Activated CD4-positive, alpha-beta T cell treated with anti-CD3 and anti-CD28 coated beads, Interleukin-2, amount 10 ng/mL, durations not matched to agents 24 days and 14 days (primary cell): ENCODE results near the gene SAMSN1. TPM values are rescaled to one million over a fixed set of nuclear protein-coding genes. Genes with fewer than 3 reads are reported as not detected.
"Not testable (repeated sequence)": the region's sequence is repeated elsewhere in the genome, so short reads cannot be mapped to it uniquely, and the experiment has no call there.

Experiments used
- DNase-seq: peaks from one replicate; pipeline ENCODE4 v3.0.0; 2022
- H3K27ac Mint-ChIP-seq: one replicate; pipeline ENCODE4 v1.8.0; 2022; ENCODE audit warnings: mild to moderate bottlenecking, mixed read lengths
- H3K27me3 Mint-ChIP-seq: one replicate; pipeline ENCODE4 v1.8.0; 2022; ENCODE audit warnings: mixed read lengths
- H3K36me3 Mint-ChIP-seq: one replicate; pipeline ENCODE4 v1.8.0; 2022; ENCODE audit warnings: low read depth, mild to moderate bottlenecking, mixed read lengths
- H3K4me1 Mint-ChIP-seq: one replicate; pipeline ENCODE4 v1.8.0; 2021; ENCODE audit warnings: mixed read lengths
- H3K4me3 Mint-ChIP-seq: one replicate; pipeline ENCODE4 v1.8.0; 2022; ENCODE audit warnings: mild to moderate bottlenecking, moderate library complexity, mixed read lengths
- H3K9me3 Mint-ChIP-seq: one replicate; pipeline ENCODE4 v1.8.0; 2021; ENCODE audit warnings: mixed read lengths
- intact Hi-C: fragments of 100-400 bp; cut with micrococcal nuclease; formaldehyde crosslinking; loops from one replicate; pipeline ENCODE4 v1.15.1; 2023
- total RNA-seq: library from RNA; stranded (reverse); gene quantifications from 2 replicates; pipeline ENCODE4 v1.2.3, GENCODE V29; 2022

The SAMSN1 gene
- total RNA-seq, 1 donor from 2014 or later: 92.7 TPM

DNA sequence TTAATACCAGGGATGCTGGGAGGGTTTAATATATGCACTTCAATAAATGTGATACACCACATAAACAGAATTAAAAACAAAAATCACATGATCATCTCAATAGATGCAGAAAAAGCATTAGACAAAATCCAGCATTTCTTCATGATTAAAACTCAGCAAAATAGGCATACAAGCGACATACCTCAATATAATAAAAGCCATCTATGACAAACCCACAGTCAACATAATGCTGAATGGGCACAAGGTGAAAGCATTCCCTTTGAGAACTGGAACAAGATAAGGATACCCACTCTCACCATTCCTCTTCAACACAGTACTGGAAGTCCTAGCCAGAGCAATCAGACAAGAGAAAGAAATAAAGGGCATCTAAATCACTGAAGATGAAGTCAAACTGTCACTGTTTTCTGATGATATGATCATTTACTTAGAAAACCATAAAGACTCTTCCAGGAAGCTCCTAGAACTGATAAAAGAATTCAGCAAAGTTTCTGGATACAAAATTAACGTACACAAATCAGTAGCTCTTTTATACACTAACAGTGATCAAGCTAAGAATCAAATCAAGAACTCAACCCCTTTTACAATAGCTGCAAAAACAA lies 39.2 kb downstream of the SAMSN1 start:
- DNase-seq, intact Hi-C loops, H3K27me3 Mint-ChIP-seq: not testable (repeated sequence)
- H3K27ac Mint-ChIP-seq: peak overlapping the region; percentile 67
- H3K36me3 Mint-ChIP-seq: peaks cover 96% of the 10 kb centered on the region
- H3K4me1 Mint-ChIP-seq: peaks cover 55% of the 10 kb centered on the region
- H3K9me3 Mint-ChIP-seq: peaks cover 33% of the 10 kb centered on the region
- H3K4me3 Mint-ChIP-seq: peak overlapping the region; percentile 20

DNA sequence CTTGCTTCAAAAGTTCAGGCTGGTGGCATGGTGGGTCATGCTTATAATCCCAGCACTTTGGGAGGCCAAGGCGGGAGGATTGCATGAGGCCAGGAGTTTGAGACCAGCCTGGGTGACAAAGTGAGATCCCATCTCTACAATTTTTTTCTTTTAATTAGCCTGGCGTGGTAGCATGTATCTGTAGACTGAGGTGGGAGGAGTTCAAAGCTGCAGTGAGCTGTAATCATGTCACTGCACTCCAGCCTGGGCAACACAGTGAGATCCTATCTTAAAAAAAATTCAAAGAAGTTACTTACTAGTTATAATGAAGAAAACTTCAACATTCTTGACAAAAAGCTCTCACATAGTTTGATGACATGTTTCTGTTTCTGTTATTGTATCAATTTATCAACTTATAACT lies 45.2 kb downstream of the SAMSN1 start:
- Mint-ChIP-seq H3K4me3 (no peak overlapping the region), H3K4me1 (peaks cover 42% of the 10 kb centered on the region), H3K27ac (no peak overlapping the region), H3K36me3 (peaks cover 88% of the 10 kb centered on the region), H3K27me3 (no peaks in the 10 kb centered on the region), H3K9me3 (peaks cover 5% of the 10 kb centered on the region)
- DNase-seq: no peak
- intact Hi-C loops: no loop called here

- no peak for DNase-seq
- Mint-ChIP-seq H3K27ac (no peak overlapping the region), H3K9me3 (peaks cover 10% of the 10 kb centered on the region), H3K27me3 (no peaks in the 10 kb centered on the region), H3K4me3 (no peak overlapping the region), H3K4me1 (peaks cover 34% of the 10 kb centered on the region), H3K36me3 (peaks cover 87% of the 10 kb centered on the region)
- intact Hi-C loops: no loop called here
Measured at GRCh38 chr21:14499316-14499715, 46.8 kb downstream of the SAMSN1 start.

DNA sequence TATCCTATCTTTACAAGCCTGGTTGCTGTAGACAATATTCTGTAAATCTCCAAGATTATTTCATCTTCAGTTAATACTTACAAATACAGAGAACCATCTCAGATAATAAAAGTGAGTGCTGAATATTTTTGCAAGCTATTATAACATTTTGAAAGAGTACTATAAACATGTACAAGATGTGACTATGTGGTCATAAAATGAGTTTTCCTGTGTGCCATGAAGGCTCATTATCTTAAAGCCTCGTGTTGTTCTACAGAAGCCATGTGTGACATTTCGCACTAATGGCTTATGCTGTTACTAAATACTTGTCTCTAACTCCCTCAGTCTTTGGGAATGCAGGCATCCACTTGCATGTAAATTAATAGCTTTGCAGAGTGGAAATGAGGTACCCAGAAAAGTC lies 48.3 kb downstream of the SAMSN1 start:
- peaks cover 37% of the 10 kb centered on the region for H3K4me1 Mint-ChIP-seq
- no peaks in the 10 kb centered on the region for H3K27me3 Mint-ChIP-seq
- intact Hi-C loops: no loop called here
- no peak overlapping the region for H3K4me3 Mint-ChIP-seq
- DNase-seq: no peak
- peaks cover 87% of the 10 kb centered on the region for H3K36me3 Mint-ChIP-seq
- H3K9me3 Mint-ChIP-seq: peaks cover 12% of the 10 kb centered on the region
- no peak overlapping the region for H3K27ac Mint-ChIP-seq

GRCh38 chr21:14495075-14495474 lies 51.0 kb downstream of the SAMSN1 start:
- Mint-ChIP-seq H3K27me3 (no peaks in the 10 kb centered on the region), H3K27ac (no peak overlapping the region), H3K4me3 (no peak overlapping the region), H3K36me3 (peaks cover 85% of the 10 kb centered on the region), H3K4me1 (peaks cover 43% of the 10 kb centered on the region), H3K9me3 (peaks cover 12% of the 10 kb centered on the region)
- intact Hi-C loops: no loop called here
- DNase-seq: no peak

- H3K27ac Mint-ChIP-seq, DNase-seq, H3K27me3 Mint-ChIP-seq, H3K4me3 Mint-ChIP-seq, intact Hi-C loops: not testable (repeated sequence)
- peaks cover 78% of the 10 kb centered on the region for H3K36me3 Mint-ChIP-seq
- peaks cover 41% of the 10 kb centered on the region for H3K4me1 Mint-ChIP-seq
- peaks cover 12% of the 10 kb centered on the region for H3K9me3 Mint-ChIP-seq
Measured at GRCh38 chr21:14494181-14494580, 51.9 kb downstream of the SAMSN1 start.

DNA sequence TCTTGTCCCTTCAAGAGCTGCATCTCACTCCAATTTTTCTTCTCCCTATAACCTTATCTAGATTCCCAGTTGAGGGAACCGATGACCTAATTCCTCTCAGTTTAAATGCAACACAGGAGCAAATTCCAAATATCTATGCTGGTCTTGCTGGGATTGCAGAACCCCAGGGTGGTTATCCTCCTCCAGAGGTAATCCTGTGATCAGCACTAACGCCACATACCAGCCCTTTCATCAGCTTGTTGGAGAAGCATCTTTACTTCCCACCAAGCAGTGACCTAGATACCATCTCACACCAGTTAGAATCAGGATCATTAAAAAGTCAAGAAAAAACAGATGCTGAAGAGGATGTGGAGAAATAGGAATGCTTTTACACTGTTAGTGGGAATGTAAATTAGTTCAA lies 52.4 kb downstream of the SAMSN1 start:
- no peaks in the 10 kb centered on the region for H3K27me3 Mint-ChIP-seq
- H3K27ac Mint-ChIP-seq: peak overlapping the region; percentile 62
- peaks cover 12% of the 10 kb centered on the region for H3K9me3 Mint-ChIP-seq
- H3K4me3 Mint-ChIP-seq: no peak overlapping the region
- DNase-seq: no peak
- intact Hi-C loops: no loop called here
- H3K36me3 Mint-ChIP-seq: peaks cover 77% of the 10 kb centered on the region
- H3K4me1 Mint-ChIP-seq: peaks cover 44% of the 10 kb centered on the region

GRCh38 chr21:14492931-14493330 lies 53.2 kb downstream of the SAMSN1 start:
- intact Hi-C loops: no loop called here

DNA sequence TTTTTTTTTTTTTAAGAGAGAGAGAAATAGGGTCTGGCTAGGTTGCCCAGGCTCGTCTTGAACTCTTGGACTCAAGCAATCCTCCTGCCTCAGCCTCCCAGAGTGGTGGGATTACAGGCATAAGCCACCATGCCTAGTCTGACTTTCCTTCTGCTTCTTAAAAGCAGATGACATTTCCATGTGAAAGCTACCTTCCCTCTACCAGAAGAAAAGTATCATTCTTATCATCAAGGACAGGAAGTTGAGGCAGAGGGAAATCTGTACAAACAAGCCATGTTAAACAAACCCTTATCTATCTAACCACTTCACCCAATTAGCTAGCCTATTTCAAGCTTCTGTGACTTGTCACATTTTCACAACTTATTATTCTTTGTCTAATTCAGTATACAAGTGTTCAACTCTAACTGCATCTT lies 54.8 kb downstream of the SAMSN1 start:
- Mint-ChIP-seq H3K4me1 (peaks cover 56% of the 10 kb centered on the region), H3K27ac (no peak overlapping the region), H3K9me3 (peaks cover 12% of the 10 kb centered on the region), H3K4me3 (no peak overlapping the region), H3K36me3 (peaks cover 71% of the 10 kb centered on the region), H3K27me3 (no peaks in the 10 kb centered on the region)
- DNase-seq: no peak
- intact Hi-C loops: no loop called here

More at GRCh38 chr21:14492931-14493330, 53.2 kb downstream of the SAMSN1 start:
- H3K27ac Mint-ChIP-seq: no peak overlapping the region
- DNase-seq: no peak
- peaks cover 73% of the 10 kb centered on the region for H3K36me3 Mint-ChIP-seq
- H3K4me1 Mint-ChIP-seq: peaks cover 48% of the 10 kb centered on the region
- no peaks in the 10 kb centered on the region for H3K27me3 Mint-ChIP-seq
- no peak overlapping the region for H3K4me3 Mint-ChIP-seq
- H3K9me3 Mint-ChIP-seq: peaks cover 12% of the 10 kb centered on the region

- Mint-ChIP-seq H3K27me3 (no peaks in the 10 kb centered on the region), H3K36me3 (peaks cover 70% of the 10 kb centered on the region), H3K27ac (peak overlapping the region; percentile 22), H3K4me3 (no peak overlapping the region), H3K9me3 (peaks cover 11% of the 10 kb centered on the region), H3K4me1 (peaks cover 61% of the 10 kb centered on the region)
- DNase-seq: no peak
- intact Hi-C loops: no loop called here
Measured at GRCh38 chr21:14488672-14489204, 57.4 kb downstream of the SAMSN1 start.

DNA sequence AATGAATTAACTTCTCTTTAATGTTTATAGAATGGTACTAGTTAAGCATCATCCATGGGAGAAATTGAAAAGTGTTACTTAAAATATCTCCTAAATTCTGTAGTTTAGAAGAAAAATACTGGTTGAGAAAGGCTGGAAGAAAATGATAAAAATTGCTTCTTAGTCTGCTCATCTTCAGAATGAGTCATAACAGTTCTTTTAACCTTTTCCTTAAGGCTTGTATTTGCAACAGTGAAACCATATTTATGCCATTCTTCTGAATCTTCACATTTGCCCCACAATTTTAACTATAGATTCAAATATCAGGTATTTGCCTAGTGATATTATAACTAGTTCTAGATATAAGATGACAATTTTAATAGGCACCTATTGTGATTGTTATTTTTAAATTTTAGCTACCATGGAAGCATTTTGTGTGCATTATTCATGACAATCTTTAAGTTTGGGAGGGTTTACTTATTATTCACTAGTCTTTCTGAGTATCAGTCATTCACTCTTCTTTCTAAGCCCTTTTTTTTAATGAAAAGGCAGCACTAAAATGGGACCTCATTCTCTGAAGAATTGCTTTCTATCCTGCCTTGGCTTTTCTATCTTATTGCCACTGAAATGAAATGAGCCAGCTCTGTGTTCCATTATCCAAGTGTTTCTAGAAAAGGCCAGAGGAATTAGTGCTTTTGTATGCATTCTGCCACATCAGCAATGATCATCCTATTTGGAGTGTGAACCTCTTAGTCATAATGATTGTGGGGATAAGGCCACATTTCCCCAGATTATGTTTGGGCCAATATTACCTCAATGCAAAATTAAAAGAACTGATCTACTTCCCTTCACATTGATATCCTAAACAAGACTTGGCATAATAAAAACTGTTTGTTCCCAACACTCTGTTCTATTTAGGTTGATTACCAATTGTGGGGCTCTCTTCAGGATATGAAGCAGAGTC lies 58.4 kb downstream of the SAMSN1 start:
- peaks cover 16% of the 10 kb centered on the region for H3K9me3 Mint-ChIP-seq
- peak overlapping the region; percentile 28 for H3K4me3 Mint-ChIP-seq
- DNase-seq: no peak
- peaks cover 60% of the 10 kb centered on the region for H3K4me1 Mint-ChIP-seq
- no peaks in the 10 kb centered on the region for H3K27me3 Mint-ChIP-seq
- peaks cover 69% of the 10 kb centered on the region for H3K36me3 Mint-ChIP-seq
- H3K27ac Mint-ChIP-seq: peak overlapping the region; percentile 87
- intact Hi-C loops: loop anchor here (1.0 to 2.0 kb wide), 5 partner anchors 15 to 105 kb away; partner anchors contain the start of genes HSPA13 and SAMSN1

DNA sequence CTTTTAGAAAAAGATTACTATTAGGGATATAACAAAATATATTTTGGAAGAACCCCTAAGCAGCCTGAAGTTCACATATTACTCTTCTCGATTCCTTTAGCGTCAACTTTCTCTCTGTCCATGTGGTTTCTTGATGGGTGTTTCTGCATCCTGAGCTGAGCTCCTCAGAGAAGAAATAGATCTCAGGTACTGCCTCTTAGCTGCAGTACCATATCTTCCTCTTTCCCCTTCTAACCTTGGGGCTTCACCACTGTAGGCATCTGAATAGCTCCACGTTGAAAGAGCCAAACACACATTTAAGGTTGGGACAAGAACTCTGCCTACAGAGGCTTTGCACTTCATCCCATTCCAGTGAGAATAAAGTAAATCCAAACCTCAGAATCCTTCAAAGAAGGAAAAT lies 59.2 kb downstream of the SAMSN1 start:
- H3K27me3 Mint-ChIP-seq: no peaks in the 10 kb centered on the region
- H3K4me3 Mint-ChIP-seq: no peak overlapping the region
- peaks cover 64% of the 10 kb centered on the region for H3K4me1 Mint-ChIP-seq
- DNase-seq: no peak
- intact Hi-C loops: loop anchor here (1.0 to 2.0 kb wide), 5 partner anchors 16 to 104 kb away; partner anchors contain the start of genes HSPA13 and SAMSN1
- H3K27ac Mint-ChIP-seq: peak overlapping the region; percentile 57
- peaks cover 16% of the 10 kb centered on the region for H3K9me3 Mint-ChIP-seq
- peaks cover 68% of the 10 kb centered on the region for H3K36me3 Mint-ChIP-seq

- peaks cover 53% of the 10 kb centered on the region for H3K36me3 Mint-ChIP-seq
- H3K9me3 Mint-ChIP-seq: peaks cover 16% of the 10 kb centered on the region
- peaks cover 64% of the 10 kb centered on the region for H3K4me1 Mint-ChIP-seq
- H3K27ac Mint-ChIP-seq: peak overlapping the region; percentile 35
- no peak for DNase-seq
- no peaks in the 10 kb centered on the region for H3K27me3 Mint-ChIP-seq
- intact Hi-C loops: no loop called here
- no peak overlapping the region for H3K4me3 Mint-ChIP-seq
Measured at GRCh38 chr21:14484188-14485009, 61.7 kb downstream of the SAMSN1 start.
